Hypothalamus (tissue), 51 donors: ENCODE results near the gene CCL24.
"Not testable (repeated sequence)": the region's sequence is repeated elsewhere in the genome, so short reads cannot be mapped to it uniquely, and the experiment has no call there.

Experiments used
- DNase-seq, 51 donors: peaks; one replicate each; lab custom pipeline; 2025; lab: John Stamatoyannopoulos, UW

The CCL24 gene

GRCh38 chr7:75813781-75814236 lies at the start of gene CCL24:
Gene CCL24 (minus strand): TSS chr7:75813806. CDS start chr7:75813715, 91 bp downstream.
- no peak for DNase-seq

- no peak for DNase-seq
These were observed 48.0 kb upstream of the CCL24 start for GRCh38 chr7:75861636-75862035.

- DNase-seq, result no peak
These were observed 44.8 kb upstream of the CCL24 start for GRCh38 chr7:75858410-75858809.

GRCh38 chr7:75856536-75856935 lies 42.9 kb upstream of the CCL24 start:
- DNase-seq, result no peak

GRCh38 chr7:75854813-75855345 lies 41.3 kb upstream of the CCL24 start:
- not testable (repeated sequence) for DNase-seq

GRCh38 chr7:75854233-75854632 lies 40.6 kb upstream of the CCL24 start:
- DNase-seq, result no peak

GRCh38 chr7:75850235-75850634 lies 36.6 kb upstream of the CCL24 start:
- no peak for DNase-seq

- no peak for DNase-seq
These were observed 36.0 kb upstream of the CCL24 start for GRCh38 chr7:75849573-75849972.

- DNase-seq, result no peak
These were observed 34.1 kb upstream of the CCL24 start for GRCh38 chr7:75847707-75848106.

- DNase-seq, result not testable (repeated sequence)
These were observed 31.5 kb upstream of the CCL24 start for GRCh38 chr7:75845132-75845531.

GRCh38 chr7:75844158-75844557 lies 30.6 kb upstream of the CCL24 start:
- no peak for DNase-seq

GRCh38 chr7:75843613-75844116 lies 30.1 kb upstream of the CCL24 start:
- no peak for DNase-seq

- peak in 2 of 51 donors; percentile 1 to 2 for DNase-seq
These were observed 29.3 kb upstream of the CCL24 start for GRCh38 chr7:75842836-75843446.

- no peak for DNase-seq
These were observed 26.4 kb upstream of the CCL24 start for GRCh38 chr7:75840029-75840428.

- not testable (repeated sequence) for DNase-seq
These were observed 24.8 kb upstream of the CCL24 start for GRCh38 chr7:75838281-75838930.

- no peak for DNase-seq
These were observed 23.2 kb upstream of the CCL24 start for GRCh38 chr7:75836798-75837197.

GRCh38 chr7:75835688-75836285 lies 22.2 kb upstream of the CCL24 start:
- DNase-seq, result no peak

GRCh38 chr7:75833662-75834061 lies 20.1 kb upstream of the CCL24 start:
- DNase-seq, result not testable (repeated sequence)

- DNase-seq, result no peak
These were observed 17.4 kb upstream of the CCL24 start for GRCh38 chr7:75830978-75831377.

- DNase-seq, result peak in 2 of 51 donors; percentile 1 to 5
These were observed 16.1 kb upstream of the CCL24 start for GRCh38 chr7:75829656-75830055.

GRCh38 chr7:75823198-75823910 lies 9.7 kb upstream of the CCL24 start:
- no peak for DNase-seq
